NB4 (cell line): Measurements from ENCODE around the gene MYO10.

Experiments
- CTCF ChIP-seq: IDR thresholded peaks from one replicate; pipeline ENCODE4 v1.5.1; 2012; ENCODE audit warnings: low read depth, low read length
- MYC ChIP-seq: IDR thresholded peaks from 2 replicates; pipeline ENCODE4 v1.6.1; 2011; ENCODE audit warnings: low read depth, low read length
- POLR2A ChIP-seq: IDR thresholded peaks from 2 replicates; pipeline ENCODE4 v1.6.1; 2011; ENCODE audit warnings: mild to moderate bottlenecking; ENCODE audit not compliant: insufficient read length; ENCODE audit errors: extremely low read depth

- TF ChIP-seq POLR2A (no peak), CTCF (no peak), MYC (no peak)
Observed at GRCh38 chr5:16871746-16872339, 64.2 kb downstream of the MYO10 start.
